ENCODE data around the gene PNKD.

DNA sequence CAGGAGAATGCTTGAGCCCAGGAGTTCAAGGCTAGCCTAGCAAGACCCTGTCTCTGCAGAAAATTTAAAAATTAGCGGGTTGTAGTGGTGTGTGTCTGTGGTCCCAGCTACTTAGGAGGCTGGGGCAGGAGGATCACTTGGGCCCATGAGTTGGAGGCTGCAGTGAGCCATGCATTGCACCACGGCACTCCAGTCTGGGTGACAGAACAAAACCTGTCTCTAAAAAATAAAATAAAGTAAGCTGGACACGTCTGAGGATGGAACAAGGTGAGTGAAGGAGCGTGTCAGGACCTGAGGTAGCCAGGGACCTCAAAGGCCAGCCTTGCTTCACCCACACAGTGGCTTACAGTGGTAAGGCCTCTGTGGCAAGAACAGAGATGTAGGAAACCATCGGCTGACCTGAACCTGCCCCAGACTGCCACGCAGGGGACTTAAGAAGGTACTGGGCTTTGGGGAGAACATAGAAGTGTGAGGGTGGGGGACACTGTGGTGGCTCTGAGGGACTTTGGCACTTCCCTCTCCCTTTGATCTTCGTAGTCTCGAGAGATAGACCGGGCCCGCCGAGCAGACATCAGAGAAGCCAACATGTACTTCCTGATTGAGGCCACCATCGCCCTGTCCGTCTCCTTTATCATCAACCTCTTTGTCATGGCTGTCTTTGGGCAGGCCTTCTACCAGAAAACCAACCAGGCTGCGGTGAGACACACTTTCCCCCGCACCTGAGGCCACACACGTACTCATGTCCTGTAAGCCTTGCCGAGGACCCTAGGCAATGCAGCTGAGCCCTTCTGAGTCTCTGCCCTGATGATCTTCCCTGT lies 119.2 kb downstream of the PNKD start:
- TF ChIP-seq, protein P1, sequence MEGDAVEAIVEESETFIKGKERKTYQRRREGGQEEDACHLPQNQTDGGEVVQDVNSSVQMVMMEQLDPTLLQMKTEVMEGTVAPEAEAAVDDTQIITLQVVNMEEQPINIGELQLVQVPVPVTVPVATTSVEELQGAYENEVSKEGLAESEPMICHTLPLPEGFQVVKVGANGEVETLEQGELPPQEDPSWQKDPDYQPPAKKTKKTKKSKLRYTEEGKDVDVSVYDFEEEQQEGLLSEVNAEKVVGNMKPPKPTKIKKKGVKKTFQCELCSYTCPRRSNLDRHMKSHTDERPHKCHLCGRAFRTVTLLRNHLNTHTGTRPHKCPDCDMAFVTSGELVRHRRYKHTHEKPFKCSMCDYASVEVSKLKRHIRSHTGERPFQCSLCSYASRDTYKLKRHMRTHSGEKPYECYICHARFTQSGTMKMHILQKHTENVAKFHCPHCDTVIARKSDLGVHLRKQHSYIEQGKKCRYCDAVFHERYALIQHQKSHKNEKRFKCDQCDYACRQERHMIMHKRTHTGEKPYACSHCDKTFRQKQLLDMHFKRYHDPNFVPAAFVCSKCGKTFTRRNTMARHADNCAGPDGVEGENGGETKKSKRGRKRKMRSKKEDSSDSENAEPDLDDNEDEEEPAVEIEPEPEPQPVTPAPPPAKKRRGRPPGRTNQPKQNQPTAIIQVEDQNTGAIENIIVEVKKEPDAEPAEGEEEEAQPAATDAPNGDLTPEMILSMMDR (IDR thresholded peaks at IDR 0.05), result no peak
- no peak for TF ChIP-seq POLR2A (IDR thresholded peaks at IDR 0.05)
